WTC11 (cell line): ENCODE measurements around the gene RPS6KA2. TPM values are rescaled to one million over a fixed set of nuclear protein-coding genes. Genes with fewer than 3 reads are reported as not detected.

Experiments
- ATAC-seq: fragments of 200-7000 bp; cut with Tn5 transposase; 2 replicates; pipeline ENCODE4 v1.10.0; 2021; ENCODE audit warnings: mild to moderate bottlenecking, moderate library complexity
- CTCF ChIA-PET: fragments of 300-600 bp; sonication (Branson Sonifier 250); formaldehyde crosslinking; loops from one replicate; lab custom pipeline; 2021; ENCODE audit warnings: antibody characterized with exemption; lab: Charles Lee
- POLR2A ChIA-PET: fragments of 350-600 bp; sonication (Branson Sonifier 250); formaldehyde crosslinking; loops from one replicate; lab custom pipeline; 2021; ENCODE audit warnings: antibody characterized with exemption; lab: Charles Lee
- DNase-seq: peaks from one replicate; pipeline ENCODE4 v3.0.0; 2021; ENCODE audit warnings: low spot score
- H3K27ac Mint-ChIP-seq: 2 replicates; pipeline ENCODE4 v1.8.0; 2021; ENCODE audit warnings: mixed read lengths
- H3K27me3 Mint-ChIP-seq: 2 replicates; pipeline ENCODE4 v1.8.0; 2021; ENCODE audit warnings: low read depth, mild to moderate bottlenecking, moderate library complexity, mixed read lengths
- H3K36me3 Mint-ChIP-seq: 2 replicates; pipeline ENCODE4 v1.8.0; 2021; ENCODE audit warnings: mixed read lengths
- H3K4me1 Mint-ChIP-seq: 2 replicates; pipeline ENCODE4 v1.8.0; 2022; ENCODE audit warnings: mixed read lengths
- H3K4me3 Mint-ChIP-seq: 2 replicates; pipeline ENCODE4 v1.8.0; 2021; ENCODE audit warnings: mild to moderate bottlenecking, moderate library complexity, mixed read lengths
- H3K9me3 Mint-ChIP-seq: 2 replicates; pipeline ENCODE4 v1.8.0; 2021; ENCODE audit warnings: mixed read lengths
- CBFB ChIP-seq: sonication (generic); formaldehyde crosslinking; IDR thresholded peaks from 2 replicates; pipeline ENCODE4 v1.8.1; 2022; ENCODE audit warnings: mild to moderate bottlenecking, low read depth, missing genetic modification reagents
- CREM ChIP-seq: sonication (generic); formaldehyde crosslinking; IDR thresholded peaks from 2 replicates; pipeline ENCODE4 v1.8.1; 2022; ENCODE audit warnings: mild to moderate bottlenecking, missing genetic modification reagents, moderate library complexity
- GABPB1 ChIP-seq: sonication (generic); formaldehyde crosslinking; IDR thresholded peaks from 2 replicates; pipeline ENCODE4 v1.8.1; 2023; ENCODE audit warnings: mild to moderate bottlenecking, missing genetic modification reagents
- HMGA2 ChIP-seq: fragments of 250-450 bp; sonication (Bioruptor Pico); IDR thresholded peaks from 2 replicates; pipeline ENCODE4 v1.4.0; 2021; ENCODE audit warnings: mild to moderate bottlenecking, moderate library complexity
- MXD4 ChIP-seq: fragments of 250-450 bp; sonication (Bioruptor Pico); IDR thresholded peaks from 2 replicates; pipeline ENCODE4 v1.8.0; 2021; ENCODE audit warnings: mild to moderate bottlenecking, moderate library complexity, borderline replicate concordance
- RORB ChIP-seq: fragments of 250-450 bp; sonication (Bioruptor Pico); IDR thresholded peaks from 2 replicates; pipeline ENCODE4 v1.9.0; 2021; ENCODE audit warnings: mild to moderate bottlenecking
- ZNF232 ChIP-seq: sonication (generic); formaldehyde crosslinking; IDR thresholded peaks from 2 replicates; pipeline ENCODE4 v1.8.0; 2022; ENCODE audit warnings: mild to moderate bottlenecking, missing genetic modification reagents
- total RNA-seq: library from RNA; stranded (reverse); gene quantifications from 3 replicates; pipeline ENCODE4 v1.2.3, GENCODE V29; 2021
- TF ChIP-seq, protein P1 (sequence below): fragments of 250-450 bp; sonication (Bioruptor Pico); conservative IDR thresholded peaks from 2 replicates; pipeline ENCODE4 v1.9.0; 2021; ENCODE audit warnings: mild to moderate bottlenecking
- TF ChIP-seq, protein P2 (sequence below): sonication (generic); formaldehyde crosslinking; IDR thresholded peaks from 2 replicates; pipeline ENCODE4 v1.8.0; 2022; ENCODE audit warnings: missing genetic modification reagents
- TF ChIP-seq, protein P3 (sequence below): sonication (generic); formaldehyde crosslinking; IDR thresholded peaks from 2 replicates; pipeline ENCODE4 v1.8.0; 2023; ENCODE audit warnings: missing genetic modification reagents, mild to moderate bottlenecking, borderline replicate concordance
- TF ChIP-seq, protein P4 (sequence below): fragments of 200-600 bp; IDR thresholded peaks from 2 replicates; pipeline ENCODE4 v1.8.0; 2022; ENCODE audit warnings: antibody characterized with exemption

The RPS6KA2 gene
- total RNA-seq, 1 experiment from 2014 or later = 24.2 TPM

DNA sequence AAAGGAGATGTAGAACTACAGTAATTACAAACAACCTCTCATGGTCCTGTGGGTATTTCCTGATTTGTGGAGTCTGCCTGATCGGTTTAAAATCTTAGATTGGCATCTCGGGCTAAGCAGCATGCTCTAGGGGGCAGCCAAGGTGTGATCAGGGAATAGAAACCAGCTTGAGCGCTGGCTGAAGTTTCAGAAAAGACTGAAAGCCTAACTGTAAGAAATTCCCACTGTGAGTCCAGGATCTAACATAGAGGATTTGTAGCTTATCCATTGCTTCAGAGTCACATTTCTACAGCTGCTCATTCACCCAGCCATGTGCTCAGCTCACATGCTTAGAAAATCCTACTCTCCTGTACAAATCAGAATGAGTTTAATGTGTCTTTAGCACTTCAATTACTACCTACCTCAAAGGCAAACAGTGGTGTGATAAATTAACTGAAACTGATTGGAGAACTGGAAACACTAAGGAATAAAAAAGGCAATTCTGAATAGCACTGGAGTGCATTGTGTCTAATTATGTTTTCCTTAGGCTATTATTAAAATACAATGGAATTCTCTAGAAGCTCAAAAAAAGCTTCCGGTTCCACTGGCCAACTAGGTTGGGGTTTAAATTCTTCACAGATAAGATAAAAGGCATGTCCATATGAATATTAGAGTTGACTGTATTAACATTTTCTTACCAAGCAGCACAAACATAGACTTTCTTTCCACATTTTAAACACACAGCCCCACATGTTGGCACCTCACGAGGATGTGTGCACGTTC is 170.5 kb downstream of the RPS6KA2 start:
- Mint-ChIP-seq H3K4me3 (no peak overlapping the region), H3K4me1 (peaks cover 4% of the 10 kb centered on the region; the same call in 1 of the 2 replicates), H3K36me3 (peaks cover 26% of the 10 kb centered on the region), H3K27me3 (no peaks in the 10 kb centered on the region), H3K27ac (0 out of 2 replicates have a peak overlapping the region, but pooled peaks have one; percentile 61), H3K9me3 (peaks cover 17% of the 10 kb centered on the region)
- ChIA-PET POLR2A (no interaction called here), CTCF (interaction anchor here (0.6 to 2.9 kb wide), 10 partner anchors 8 to 318 kb away, joined by 3 to 13 read pairs (median 3); no protein-coding TSS in a partner anchor)
- ATAC-seq (peak; percentile 78), DNase-seq (no peak)
- no peak for TF ChIP-seq ZNF232
- no peak for TF ChIP-seq CBFB (CRISPR knock-in tag)
- TF ChIP-seq MXD4 (CRISPR knock-in tag) = no peak
- no peak for TF ChIP-seq GABPB1 (CRISPR knock-in tag)
- TF ChIP-seq, protein P1, sequence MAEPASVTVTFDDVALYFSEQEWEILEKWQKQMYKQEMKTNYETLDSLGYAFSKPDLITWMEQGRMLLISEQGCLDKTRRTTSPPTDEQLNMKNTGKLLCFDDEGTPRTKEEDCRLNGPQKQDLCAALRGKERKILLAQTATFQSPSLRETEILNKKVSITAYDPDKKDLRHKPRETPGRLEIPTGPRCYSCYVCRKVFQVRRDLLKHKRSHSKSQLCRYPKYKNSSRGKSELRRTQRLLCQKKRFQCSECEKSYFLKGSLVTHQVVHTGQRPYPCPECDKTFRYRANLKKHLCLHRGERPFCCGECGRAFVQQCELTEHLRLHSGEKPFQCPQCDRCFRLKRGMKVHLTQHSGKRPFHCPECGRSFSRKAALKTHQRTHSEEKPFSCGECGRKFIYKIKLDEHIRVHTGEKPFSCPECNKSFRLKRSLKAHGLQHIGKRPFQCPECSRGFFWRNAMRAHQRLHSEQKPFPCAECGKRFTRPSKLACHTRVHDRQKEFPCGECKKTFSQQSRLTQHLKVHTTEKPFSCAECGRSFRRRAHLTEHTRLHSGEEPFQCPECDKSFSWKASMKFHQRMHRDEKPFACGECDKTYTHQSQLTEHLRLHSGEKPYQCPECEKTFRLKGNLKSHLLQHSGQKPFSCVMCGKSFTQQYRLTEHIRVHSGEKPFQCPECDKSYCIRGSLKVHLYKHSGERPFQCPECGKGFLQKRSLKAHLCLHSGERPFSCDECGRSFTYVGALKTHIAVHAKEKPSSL (CRISPR knock-in tag) = no peak
- TF ChIP-seq, protein P2, sequence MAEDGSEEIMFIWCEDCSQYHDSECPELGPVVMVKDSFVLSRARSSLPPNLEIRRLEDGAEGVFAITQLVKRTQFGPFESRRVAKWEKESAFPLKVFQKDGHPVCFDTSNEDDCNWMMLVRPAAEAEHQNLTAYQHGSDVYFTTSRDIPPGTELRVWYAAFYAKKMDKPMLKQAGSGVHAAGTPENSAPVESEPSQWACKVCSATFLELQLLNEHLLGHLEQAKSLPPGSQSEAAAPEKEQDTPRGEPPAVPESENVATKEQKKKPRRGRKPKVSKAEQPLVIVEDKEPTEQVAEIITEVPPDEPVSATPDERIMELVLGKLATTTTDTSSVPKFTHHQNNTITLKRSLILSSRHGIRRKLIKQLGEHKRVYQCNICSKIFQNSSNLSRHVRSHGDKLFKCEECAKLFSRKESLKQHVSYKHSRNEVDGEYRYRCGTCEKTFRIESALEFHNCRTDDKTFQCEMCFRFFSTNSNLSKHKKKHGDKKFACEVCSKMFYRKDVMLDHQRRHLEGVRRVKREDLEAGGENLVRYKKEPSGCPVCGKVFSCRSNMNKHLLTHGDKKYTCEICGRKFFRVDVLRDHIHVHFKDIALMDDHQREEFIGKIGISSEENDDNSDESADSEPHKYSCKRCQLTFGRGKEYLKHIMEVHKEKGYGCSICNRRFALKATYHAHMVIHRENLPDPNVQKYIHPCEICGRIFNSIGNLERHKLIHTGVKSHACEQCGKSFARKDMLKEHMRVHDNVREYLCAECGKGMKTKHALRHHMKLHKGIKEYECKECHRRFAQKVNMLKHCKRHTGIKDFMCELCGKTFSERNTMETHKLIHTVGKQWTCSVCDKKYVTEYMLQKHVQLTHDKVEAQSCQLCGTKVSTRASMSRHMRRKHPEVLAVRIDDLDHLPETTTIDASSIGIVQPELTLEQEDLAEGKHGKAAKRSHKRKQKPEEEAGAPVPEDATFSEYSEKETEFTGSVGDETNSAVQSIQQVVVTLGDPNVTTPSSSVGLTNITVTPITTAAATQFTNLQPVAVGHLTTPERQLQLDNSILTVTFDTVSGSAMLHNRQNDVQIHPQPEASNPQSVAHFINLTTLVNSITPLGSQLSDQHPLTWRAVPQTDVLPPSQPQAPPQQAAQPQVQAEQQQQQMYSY (CRISPR knock-in tag) = no peak
- TF ChIP-seq, protein P3, sequence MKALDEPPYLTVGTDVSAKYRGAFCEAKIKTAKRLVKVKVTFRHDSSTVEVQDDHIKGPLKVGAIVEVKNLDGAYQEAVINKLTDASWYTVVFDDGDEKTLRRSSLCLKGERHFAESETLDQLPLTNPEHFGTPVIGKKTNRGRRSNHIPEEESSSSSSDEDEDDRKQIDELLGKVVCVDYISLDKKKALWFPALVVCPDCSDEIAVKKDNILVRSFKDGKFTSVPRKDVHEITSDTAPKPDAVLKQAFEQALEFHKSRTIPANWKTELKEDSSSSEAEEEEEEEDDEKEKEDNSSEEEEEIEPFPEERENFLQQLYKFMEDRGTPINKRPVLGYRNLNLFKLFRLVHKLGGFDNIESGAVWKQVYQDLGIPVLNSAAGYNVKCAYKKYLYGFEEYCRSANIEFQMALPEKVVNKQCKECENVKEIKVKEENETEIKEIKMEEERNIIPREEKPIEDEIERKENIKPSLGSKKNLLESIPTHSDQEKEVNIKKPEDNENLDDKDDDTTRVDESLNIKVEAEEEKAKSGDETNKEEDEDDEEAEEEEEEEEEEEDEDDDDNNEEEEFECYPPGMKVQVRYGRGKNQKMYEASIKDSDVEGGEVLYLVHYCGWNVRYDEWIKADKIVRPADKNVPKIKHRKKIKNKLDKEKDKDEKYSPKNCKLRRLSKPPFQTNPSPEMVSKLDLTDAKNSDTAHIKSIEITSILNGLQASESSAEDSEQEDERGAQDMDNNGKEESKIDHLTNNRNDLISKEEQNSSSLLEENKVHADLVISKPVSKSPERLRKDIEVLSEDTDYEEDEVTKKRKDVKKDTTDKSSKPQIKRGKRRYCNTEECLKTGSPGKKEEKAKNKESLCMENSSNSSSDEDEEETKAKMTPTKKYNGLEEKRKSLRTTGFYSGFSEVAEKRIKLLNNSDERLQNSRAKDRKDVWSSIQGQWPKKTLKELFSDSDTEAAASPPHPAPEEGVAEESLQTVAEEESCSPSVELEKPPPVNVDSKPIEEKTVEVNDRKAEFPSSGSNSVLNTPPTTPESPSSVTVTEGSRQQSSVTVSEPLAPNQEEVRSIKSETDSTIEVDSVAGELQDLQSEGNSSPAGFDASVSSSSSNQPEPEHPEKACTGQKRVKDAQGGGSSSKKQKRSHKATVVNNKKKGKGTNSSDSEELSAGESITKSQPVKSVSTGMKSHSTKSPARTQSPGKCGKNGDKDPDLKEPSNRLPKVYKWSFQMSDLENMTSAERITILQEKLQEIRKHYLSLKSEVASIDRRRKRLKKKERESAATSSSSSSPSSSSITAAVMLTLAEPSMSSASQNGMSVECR (CRISPR knock-in tag) = no peak
- TF ChIP-seq RORB (CRISPR knock-in tag) = no peak
- TF ChIP-seq CREM (CRISPR knock-in tag) = no peak

DNA sequence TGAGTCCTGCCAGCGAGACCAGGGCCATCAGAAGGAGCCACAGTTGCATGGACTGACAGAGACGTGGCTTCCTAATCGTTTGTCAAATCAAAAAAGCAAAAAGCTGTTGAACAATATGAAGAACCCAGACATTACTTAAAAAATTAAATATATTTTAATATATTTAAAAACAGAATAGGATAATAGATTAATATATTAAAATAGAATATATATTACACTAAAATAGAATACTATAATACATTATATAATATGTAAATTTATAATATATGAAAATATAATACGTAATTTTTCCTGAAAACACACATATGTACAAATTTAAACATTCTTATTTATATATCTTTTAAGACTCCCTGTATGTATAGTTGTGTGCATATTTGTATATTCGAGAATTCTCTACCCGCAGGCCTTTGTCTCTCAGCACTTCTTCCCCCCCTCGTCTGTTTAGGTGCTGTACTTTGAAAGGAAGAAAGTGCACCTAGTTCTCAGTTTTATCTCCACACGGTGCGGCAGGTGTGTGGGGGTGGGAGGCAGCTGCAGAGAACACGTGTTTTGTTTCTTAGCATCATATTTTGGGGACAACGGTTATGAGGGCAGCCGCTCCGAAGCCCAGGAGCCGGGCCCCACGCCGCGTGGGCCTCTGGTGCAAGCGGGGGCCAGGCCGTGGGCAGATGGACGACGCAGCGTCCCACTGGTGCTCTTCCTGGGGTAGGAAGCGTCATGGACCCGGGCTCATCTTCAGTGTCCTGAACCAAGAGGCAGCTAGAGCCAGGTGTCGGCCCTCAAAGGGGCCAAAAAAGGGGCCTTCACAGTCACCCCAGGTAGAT is 172.1 kb downstream of the RPS6KA2 start:
- no peak overlapping the region for H3K27ac Mint-ChIP-seq
- CTCF ChIA-PET = interaction anchor here (0.9 to 1.9 kb wide), 2 partner anchors 10 to 249 kb away, joined by 3 to 8 read pairs; no protein-coding TSS in a partner anchor
- H3K9me3 Mint-ChIP-seq = peaks cover 17% of the 10 kb centered on the region
- no peaks in the 10 kb centered on the region for H3K27me3 Mint-ChIP-seq
- TF ChIP-seq, protein P4, sequence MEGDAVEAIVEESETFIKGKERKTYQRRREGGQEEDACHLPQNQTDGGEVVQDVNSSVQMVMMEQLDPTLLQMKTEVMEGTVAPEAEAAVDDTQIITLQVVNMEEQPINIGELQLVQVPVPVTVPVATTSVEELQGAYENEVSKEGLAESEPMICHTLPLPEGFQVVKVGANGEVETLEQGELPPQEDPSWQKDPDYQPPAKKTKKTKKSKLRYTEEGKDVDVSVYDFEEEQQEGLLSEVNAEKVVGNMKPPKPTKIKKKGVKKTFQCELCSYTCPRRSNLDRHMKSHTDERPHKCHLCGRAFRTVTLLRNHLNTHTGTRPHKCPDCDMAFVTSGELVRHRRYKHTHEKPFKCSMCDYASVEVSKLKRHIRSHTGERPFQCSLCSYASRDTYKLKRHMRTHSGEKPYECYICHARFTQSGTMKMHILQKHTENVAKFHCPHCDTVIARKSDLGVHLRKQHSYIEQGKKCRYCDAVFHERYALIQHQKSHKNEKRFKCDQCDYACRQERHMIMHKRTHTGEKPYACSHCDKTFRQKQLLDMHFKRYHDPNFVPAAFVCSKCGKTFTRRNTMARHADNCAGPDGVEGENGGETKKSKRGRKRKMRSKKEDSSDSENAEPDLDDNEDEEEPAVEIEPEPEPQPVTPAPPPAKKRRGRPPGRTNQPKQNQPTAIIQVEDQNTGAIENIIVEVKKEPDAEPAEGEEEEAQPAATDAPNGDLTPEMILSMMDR = no peak
- peak; percentile 96 for TF ChIP-seq HMGA2 (CRISPR knock-in tag)
- DNase-seq (no peak), ATAC-seq (no peak)
- POLR2A ChIA-PET = no interaction called here
- no peaks in the 10 kb centered on the region for H3K4me1 Mint-ChIP-seq
- H3K36me3 Mint-ChIP-seq = peaks cover 32% of the 10 kb centered on the region
- no peak overlapping the region for H3K4me3 Mint-ChIP-seq
